IMR-90 (cell line): ENCODE data around the gene PPARG. TPM values are rescaled to one million over a fixed set of nuclear protein-coding genes. Genes with fewer than 3 reads are reported as not detected.
A peak's percentile ranks its signal among the peaks of the same experiment; 100 is the strongest.

Experiments used
- ATAC-seq: fragments of 200-7000 bp; cut with Tn5 transposase; 2 replicates; pipeline ENCODE4 v1.9.1; 2020; ENCODE audit warnings: low read depth, mild to moderate bottlenecking, moderate library complexity
- BruUV-seq: library from RNA; stranded (reverse); fragments of 400-500 nt; replicated peaks from 2 replicates; lab custom pipeline; 2021; lab: Mats Ljungman, UMichigan
- CTCF ChIA-PET: fragments of 300-600 bp; formaldehyde crosslinking; extraction: SDS; loops from one replicate; lab custom pipeline; 2021; ENCODE audit warnings: antibody characterized with exemption; lab: Yijun Ruan, JAX
- POLR2A ChIA-PET: fragments of 300-600 bp; sonication (Branson Sonifier 250); formaldehyde crosslinking; loops from one replicate; lab custom pipeline; 2022; ENCODE audit warnings: antibody characterized with exemption; ENCODE audit not compliant: unreplicated experiment; lab: Charles Lee
- DNase-seq: peaks from one replicate; pipeline ENCODE4 v3.0.0; 2013
- H2AFZ ChIP-seq: replicated peaks from 2 replicates; pipeline ENCODE3; 2013; ENCODE audit warnings: low read length, mild to moderate bottlenecking; ENCODE audit not compliant: poor library complexity
- H2AK5ac ChIP-seq: 2 replicates; pipeline ENCODE4 v1.6.1; 2013; ENCODE audit warnings: low read depth, low read length, inconsistent platforms
- H2AK9ac ChIP-seq: replicated peaks from 2 replicates; pipeline ENCODE3; 2013; ENCODE audit warnings: mild to moderate bottlenecking, low read depth, low read length, moderate library complexity; ENCODE audit not compliant: poor library complexity
- H2BK120ac ChIP-seq: 2 replicates; pipeline ENCODE4 v1.6.1; 2013; ENCODE audit warnings: low read depth, low read length, inconsistent platforms
- H2BK15ac ChIP-seq: 3 replicates; pipeline ENCODE4 v1.6.1; 2013; ENCODE audit warnings: low read depth, low read length, inconsistent platforms
- H2BK20ac ChIP-seq: 2 replicates; pipeline ENCODE4 v1.6.1; 2013; ENCODE audit warnings: low read depth, mild to moderate bottlenecking, inconsistent platforms, low read length, moderate library complexity
- H2BK5ac ChIP-seq: 2 replicates; pipeline ENCODE4 v1.6.1; 2013; ENCODE audit warnings: mild to moderate bottlenecking, low read depth, low read length, inconsistent platforms; ENCODE audit not compliant: poor library complexity, severe bottlenecking
- H3K14ac ChIP-seq: replicated peaks from 2 replicates; pipeline ENCODE4 v1.6.1; 2013; ENCODE audit warnings: low read depth, low read length, inconsistent platforms
- H3K18ac ChIP-seq: 2 replicates; pipeline ENCODE4 v1.6.1; 2013; ENCODE audit warnings: low read depth, low read length, control low read depth
- H3K23ac ChIP-seq: 2 replicates; pipeline ENCODE4 v1.6.1; 2013; ENCODE audit warnings: low read depth, low read length, inconsistent platforms
- H3K27ac ChIP-seq: 2 replicates; pipeline ENCODE4 v1.5.1; 2013; ENCODE audit warnings: mild to moderate bottlenecking, control low read depth, low read length; ENCODE audit not compliant: insufficient read depth
- H3K27me3 ChIP-seq: 2 replicates; pipeline ENCODE4 v1.6.1; 2013; ENCODE audit warnings: low read length; ENCODE audit not compliant: control insufficient read depth, insufficient read depth
- H3K36me3 ChIP-seq: 2 replicates; pipeline ENCODE4 v1.6.1; 2013; ENCODE audit warnings: low read length, mixed read lengths; ENCODE audit not compliant: control insufficient read depth, insufficient read depth
- H3K4ac ChIP-seq: 2 replicates; pipeline ENCODE4 v1.6.1; 2013; ENCODE audit warnings: low read depth, low read length, inconsistent platforms
- H3K4me1 ChIP-seq: 2 replicates; pipeline ENCODE4 v1.6.1; 2013; ENCODE audit warnings: low read length, mixed read lengths; ENCODE audit not compliant: control insufficient read depth, insufficient read depth
- H3K4me2 ChIP-seq: 2 replicates; pipeline ENCODE4 v1.6.1; 2013; ENCODE audit warnings: low read depth, mild to moderate bottlenecking, control low read depth, low read length, moderate library complexity
- H3K4me3 ChIP-seq: 2 replicates; pipeline ENCODE4 v1.5.1; 2013; ENCODE audit warnings: low read depth, mild to moderate bottlenecking, control low read depth, low read length, moderate library complexity; ENCODE audit not compliant: insufficient read depth
- H3K56ac ChIP-seq: 2 replicates; pipeline ENCODE4 v1.6.1; 2013; ENCODE audit warnings: low read length, inconsistent platforms; ENCODE audit not compliant: insufficient read depth; ENCODE audit errors: extremely low read depth
- H3K79me1 ChIP-seq, 2 experiments: 2 replicates each; pipeline ENCODE4 v1.6.1; 2013; ENCODE audit warnings: low read length in 2 of 2, inconsistent platforms in 1 of 2, low read depth in 1 of 2
- H3K9ac ChIP-seq: 2 replicates; pipeline ENCODE4 v1.6.1; 2013; ENCODE audit warnings: low read depth, low read length, control low read depth
- H3K9me1 ChIP-seq: 2 replicates; pipeline ENCODE4 v1.6.1; 2013; ENCODE audit warnings: low read length, inconsistent platforms; ENCODE audit not compliant: insufficient read depth
- H3K9me3 ChIP-seq: 2 replicates; pipeline ENCODE4 v1.6.1; 2013; ENCODE audit warnings: low read length; ENCODE audit not compliant: control insufficient read depth, insufficient read depth
- H4K20me1 ChIP-seq: 2 replicates; pipeline ENCODE4 v1.6.1; 2013; ENCODE audit warnings: low read length, inconsistent platforms; ENCODE audit not compliant: insufficient read depth
- H4K5ac ChIP-seq: 2 replicates; pipeline ENCODE4 v1.6.1; 2013; ENCODE audit warnings: mild to moderate bottlenecking, low read depth, low read length, control low read depth
- H4K8ac ChIP-seq, 2 experiments: 2 replicates each; pipeline ENCODE4 v1.6.1; 2013; ENCODE audit warnings: low read depth in 2 of 2, low read length in 2 of 2, control low read depth in 1 of 2, inconsistent platforms in 1 of 2
- H4K91ac ChIP-seq: 2 replicates; pipeline ENCODE4 v1.6.1; 2013; ENCODE audit warnings: low read depth, low read length, inconsistent platforms; ENCODE audit not compliant: insufficient read depth
- CEBPB ChIP-seq: IDR thresholded peaks from 2 replicates; pipeline ENCODE4 v1.6.1; 2012; ENCODE audit warnings: low read depth, low read length, improper control_type of control experiment
- CHD1 ChIP-seq: IDR thresholded peaks from 2 replicates; pipeline ENCODE4 v1.6.1; 2012; ENCODE audit warnings: low read depth, low read length, improper control_type of control experiment
- FOS ChIP-seq: fragments of 150-350 bp; IDR thresholded peaks from 2 replicates; pipeline ENCODE4 v1.6.1; 2016; ENCODE audit warnings: low read depth, low read length
- POLR2A ChIP-seq: IDR thresholded peaks from 2 replicates; pipeline ENCODE4 v1.6.1; 2012; ENCODE audit warnings: mild to moderate bottlenecking, low read depth, low read length
- RCOR1 ChIP-seq: IDR thresholded peaks from 2 replicates; pipeline ENCODE4 v1.6.1; 2012; ENCODE audit warnings: mild to moderate bottlenecking, low read length, improper control_type of control experiment; ENCODE audit not compliant: insufficient replicate concordance
- SMC3 ChIP-seq: fragments of 150-350 bp; IDR thresholded peaks from 2 replicates; pipeline ENCODE4 v1.6.1; 2016; ENCODE audit warnings: low read depth, mild to moderate bottlenecking, antibody characterized with exemption, low read length, moderate library complexity
- USF2 ChIP-seq: fragments of 150-350 bp; IDR thresholded peaks from 2 replicates; pipeline ENCODE4 v1.6.1; 2017; ENCODE audit warnings: mild to moderate bottlenecking, antibody characterized with exemption, low read length, low read depth
- WGBS, 2 experiments: methylation state at CpG; one replicate each; pipeline versions ENCODE4 v1.1.5 to v1.1.7; 2013; ENCODE audit warnings: missing lambda C conversion rate in 2 of 2; ENCODE audit not compliant: insufficient read length in 1 of 2; ENCODE audit errors: extremely low coverage in 2 of 2; 5-methylcytosine and 5-hydroxymethylcytosine counted together
- dilution Hi-C: fragments of 300-500 bp; cut with HindIII; formaldehyde crosslinking; loops from one replicate; pipeline ENCODE4 v1.14.3; 2018; ENCODE audit warnings: low sequenced_read_pairs; ENCODE audit not compliant: unreplicated experiment
- in situ Hi-C: fragments of 300-500 bp; cut with MboI; formaldehyde crosslinking; loops from 3 replicates; pipeline ENCODE4 v1.14.3; 2019; ENCODE audit warnings: low sequenced_read_pairs, inconsistent platforms, mixed read lengths
- intact Hi-C: fragments of 100-400 bp; cut with micrococcal nuclease; formaldehyde crosslinking; loops from 2 replicates; pipeline ENCODE4 v1.10.0; 2022
- polyA plus RNA-seq, 3 experiments: library from polyadenylated mRNA; depleted of rRNA; stranded (reverse); fragments of >200 nt; gene quantifications; 2 replicates each; pipeline ENCODE4 v1.2.3, GENCODE V29; 2012; ENCODE audit warnings: low replicate concordance in 1 of 3
- total RNA-seq: library from RNA; depleted of rRNA; stranded (reverse); fragments of >200 nt; gene quantifications from 2 replicates; pipeline ENCODE4 v1.2.3, GENCODE V29; 2012
- TF ChIP-seq, protein P1 (sequence below): fragments of 150-350 bp; IDR thresholded peaks from 2 replicates; pipeline ENCODE4 v1.6.1; 2016; ENCODE audit warnings: low read depth, mild to moderate bottlenecking, low read length, moderate library complexity, borderline replicate concordance

Gene PPARG
- total and polyA plus RNA-seq, 2 of the 4 experiments (the other 2 are of a cell fraction), result 11.2 to 23.8 TPM

DNA sequence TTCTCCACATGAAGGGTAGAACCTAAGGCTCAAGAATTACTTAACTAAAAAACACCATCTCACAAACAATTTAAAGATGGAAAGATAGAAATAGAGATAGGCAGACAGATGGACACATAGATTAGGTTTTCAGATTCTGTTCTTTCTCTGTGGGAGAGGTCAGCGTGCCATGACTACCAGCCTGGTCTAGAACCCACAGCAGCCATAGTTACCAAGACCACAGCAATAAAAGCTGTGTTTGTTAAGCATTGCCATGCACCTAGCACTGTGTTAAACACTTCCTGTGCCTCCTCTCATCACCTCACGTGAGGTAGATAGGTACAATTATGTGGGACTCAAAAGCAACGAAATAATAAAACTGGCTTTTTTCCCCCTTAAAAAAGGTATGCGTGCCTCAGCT lies 112.3 kb downstream of the PPARG start:
- Histone ChIP-seq H4K5ac (peak overlapping the region; percentile 64; the same call in 1 of the 2 replicates), H2BK20ac (peak overlapping the region; percentile 45), H4K8ac (peak overlapping the region; percentile 12 to 13; a peak in 1 of 4 replicates), H2AFZ (no peak overlapping the region), H3K23ac (peak overlapping the region; percentile 30), H3K9me1 (peaks cover 5% of the 10 kb centered on the region; the same call in 1 of the 2 replicates), H3K4me2 (peak overlapping the region; percentile 41; the same call in 1 of the 2 replicates), H4K91ac (peak overlapping the region; percentile 29), H3K27ac (peak overlapping the region; percentile 41; the same call in 1 of the 2 replicates), H3K9me3 (no peaks in the 10 kb centered on the region), H2BK5ac (peak overlapping the region; percentile 21), H3K14ac (peak overlapping the region; percentile 8; the same call in 1 of the 2 replicates), H3K27me3 (no peaks in the 10 kb centered on the region), H3K4ac (peak overlapping the region; percentile 21), H3K56ac (no peak overlapping the region), H2AK5ac (peak overlapping the region; percentile 88), H3K79me1 (no peaks in the 10 kb centered on the region), H2AK9ac (no peak overlapping the region), H3K4me1 (peaks cover 7% of the 10 kb centered on the region), H3K4me3 (no peak overlapping the region), H2BK120ac (peak overlapping the region; percentile 38; the same call in 1 of the 2 replicates), H2BK15ac (peak overlapping the region; percentile 43), H4K20me1 (no peaks in the 10 kb centered on the region), H3K18ac (peak overlapping the region; percentile 69), H3K36me3 (no peaks in the 10 kb centered on the region), H3K9ac (no peak overlapping the region)
- intact Hi-C loops, result no loop called here
- no TSS peak for BruUV-seq
- ChIA-PET CTCF (interaction anchor here (1.3 kb wide), 1 partner anchor 263 kb away, joined by 3 read pairs; no protein-coding TSS in a partner anchor), POLR2A (no interaction called here)
- WGBS, 2 experiments, result no CpG with 5 or more reads among the region's 4 CpGs
- no peak for TF ChIP-seq POLR2A
- no peak for TF ChIP-seq CEBPB
- no peak for TF ChIP-seq SMC3
- no peak for TF ChIP-seq FOS
- TF ChIP-seq CHD1, result no peak
- no peak for TF ChIP-seq RCOR1
- TF ChIP-seq, protein P1, sequence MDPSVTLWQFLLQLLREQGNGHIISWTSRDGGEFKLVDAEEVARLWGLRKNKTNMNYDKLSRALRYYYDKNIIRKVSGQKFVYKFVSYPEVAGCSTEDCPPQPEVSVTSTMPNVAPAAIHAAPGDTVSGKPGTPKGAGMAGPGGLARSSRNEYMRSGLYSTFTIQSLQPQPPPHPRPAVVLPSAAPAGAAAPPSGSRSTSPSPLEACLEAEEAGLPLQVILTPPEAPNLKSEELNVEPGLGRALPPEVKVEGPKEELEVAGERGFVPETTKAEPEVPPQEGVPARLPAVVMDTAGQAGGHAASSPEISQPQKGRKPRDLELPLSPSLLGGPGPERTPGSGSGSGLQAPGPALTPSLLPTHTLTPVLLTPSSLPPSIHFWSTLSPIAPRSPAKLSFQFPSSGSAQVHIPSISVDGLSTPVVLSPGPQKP, result no peak
- no peak for TF ChIP-seq USF2
- no peak for ATAC-seq
- no peak for DNase-seq
- in situ Hi-C loops, result no loop called here
- dilution Hi-C loops, result no loop called here
